Natural killer cell (primary cell): ENCODE data around the gene CYP27B1. TPM values are rescaled to one million over a fixed set of nuclear protein-coding genes. Genes with fewer than 3 reads are reported as not detected.
A peak's percentile ranks its signal among the peaks of the same experiment; 100 is the strongest.

Experiments
- ATAC-seq, 3 donors: fragments of 150-1000 bp in 2 of 3; fragments of 200-7000 bp in 1 of 3; cut with Tn5 transposase; 1 replicate in 1 of 3; 2 replicates in 2 of 3; pipeline ENCODE4 v1.10.0; 2021; ENCODE audit warnings: mild to moderate bottlenecking in 2 of 3, moderate library complexity in 2 of 3
- DNase-seq, 2 donors: peaks; one replicate each; pipeline versions ENCODE4 v3.0.0 to v3.0.0-alpha.2; 2013 to 2021; ENCODE audit warnings: mixed read lengths in 1 of 2
- H3K27ac ChIP-seq: one replicate; pipeline ENCODE4 v1.5.1; 2013; ENCODE audit warnings: mild to moderate bottlenecking, low read length
- H3K27me3 ChIP-seq: one replicate; pipeline ENCODE4 v1.6.1; 2013; ENCODE audit warnings: low read length; ENCODE audit not compliant: control insufficient read depth, insufficient read depth
- H3K36me3 ChIP-seq: one replicate; pipeline ENCODE4 v1.6.1; 2013; ENCODE audit warnings: low read length; ENCODE audit not compliant: control insufficient read depth, insufficient read depth
- H3K4me1 ChIP-seq: one replicate; pipeline ENCODE4 v1.6.1; 2013; ENCODE audit warnings: low read length; ENCODE audit not compliant: control insufficient read depth, insufficient read depth
- H3K4me3 ChIP-seq: one replicate; pipeline ENCODE4 v1.5.1; 2013; ENCODE audit warnings: low read length
- H3K9me3 ChIP-seq: one replicate; pipeline ENCODE4 v1.6.1; 2013; ENCODE audit warnings: low read length; ENCODE audit not compliant: control insufficient read depth, insufficient read depth
- H3K27ac Mint-ChIP-seq, 2 donors: one replicate each; pipeline ENCODE4 v1.8.0; 2022; ENCODE audit warnings: mild to moderate bottlenecking in 2 of 2, mixed read lengths in 2 of 2, moderate library complexity in 1 of 2
- H3K27me3 Mint-ChIP-seq, 2 donors: one replicate each; pipeline ENCODE4 v1.8.0; 2022; ENCODE audit warnings: low read depth in 2 of 2, mixed read lengths in 2 of 2
- H3K36me3 Mint-ChIP-seq: one replicate; pipeline ENCODE4 v1.8.0; 2022; ENCODE audit warnings: mixed read lengths
- H3K4me1 Mint-ChIP-seq, 2 donors: one replicate each; pipeline ENCODE4 v1.8.0; 2022; ENCODE audit warnings: mixed read lengths in 2 of 2
- H3K4me3 Mint-ChIP-seq: one replicate; pipeline ENCODE4 v1.8.0; 2022; ENCODE audit warnings: mild to moderate bottlenecking, moderate library complexity, mixed read lengths
- H3K9me3 Mint-ChIP-seq, 2 donors: one replicate each; pipeline ENCODE4 v1.8.0; 2022; ENCODE audit warnings: mixed read lengths in 2 of 2
- WGBS: methylation state at CpG from one replicate; pipeline ENCODE4 v1.1.7; 2013; ENCODE audit warnings: missing lambda C conversion rate; ENCODE audit not compliant: insufficient coverage; 5-methylcytosine and 5-hydroxymethylcytosine counted together
- intact Hi-C: fragments of 100-400 bp; cut with micrococcal nuclease; formaldehyde crosslinking; loops from one replicate; pipeline ENCODE4 v1.14.2; 2022
- total RNA-seq, 4 donors: library from RNA; stranded (reverse); fragments of 120-200 nt in 1 of 4; gene quantifications; one replicate each; pipeline versions ENCODE4 v1.2.3 to v1.2.4, GENCODE V29; 2013 to 2022
- TF ChIP-seq, protein P1 (sequence below): fragments of 200-600 bp; IDR thresholded peaks from one replicate; pipeline ENCODE4 v1.8.0; 2022; ENCODE audit warnings: antibody characterized with exemption

The CYP27B1 gene
- total RNA-seq, 3 donors from 2014 or later (not counting 1 experiment from before 2014, with no cell fraction given): 1.1 to 1.7 (median 1.6) TPM

DNA sequence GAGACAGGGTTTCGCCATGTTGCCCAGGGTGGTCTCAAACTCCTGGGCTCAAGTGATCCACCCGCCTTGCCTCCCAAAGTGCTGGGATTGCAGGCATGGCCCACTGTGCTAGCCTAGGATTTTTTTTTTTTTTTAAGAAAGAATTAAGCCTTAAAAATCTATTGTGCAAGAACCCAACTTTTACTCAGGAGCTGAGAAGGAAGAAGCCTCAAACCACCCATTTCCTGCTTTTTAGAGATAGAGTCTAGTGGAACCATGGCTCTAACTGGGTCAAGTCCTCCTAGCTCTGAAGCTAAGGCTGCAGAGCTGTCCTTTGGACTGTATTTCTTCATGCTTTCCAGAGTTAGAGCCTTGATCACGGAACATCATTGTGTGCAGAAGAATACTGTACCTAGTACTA is 14.4 kb upstream of the CYP27B1 start:
- intact Hi-C loops: loop anchor here (5.0 kb wide), 1 partner anchor 66 kb away; the partner anchor contains the start of gene CTDSP2
- Histone ChIP-seq H3K27me3 (no peaks in the 10 kb centered on the region), H3K4me3 (no peak overlapping the region), H3K4me1 (peaks cover 36% of the 10 kb centered on the region), H3K9me3 (no peaks in the 10 kb centered on the region), H3K27ac (peak overlapping the region; percentile 8), H3K36me3 (peaks cover 10% of the 10 kb centered on the region)
- ATAC-seq (no peak), DNase-seq (peak in 1 of 2 donors; percentile 59)
- Mint-ChIP-seq H3K36me3 (peaks cover 5% of the 10 kb centered on the region), H3K9me3 (no peaks in the 10 kb centered on the region), H3K4me1 (peaks cover 30 to 32% of the 10 kb centered on the region in 2 donors), H3K4me3 (no peak overlapping the region), H3K27ac (peak overlapping the region; percentile 90 to 97), H3K27me3 (no peaks in the 10 kb centered on the region)
- TF ChIP-seq, protein P1, sequence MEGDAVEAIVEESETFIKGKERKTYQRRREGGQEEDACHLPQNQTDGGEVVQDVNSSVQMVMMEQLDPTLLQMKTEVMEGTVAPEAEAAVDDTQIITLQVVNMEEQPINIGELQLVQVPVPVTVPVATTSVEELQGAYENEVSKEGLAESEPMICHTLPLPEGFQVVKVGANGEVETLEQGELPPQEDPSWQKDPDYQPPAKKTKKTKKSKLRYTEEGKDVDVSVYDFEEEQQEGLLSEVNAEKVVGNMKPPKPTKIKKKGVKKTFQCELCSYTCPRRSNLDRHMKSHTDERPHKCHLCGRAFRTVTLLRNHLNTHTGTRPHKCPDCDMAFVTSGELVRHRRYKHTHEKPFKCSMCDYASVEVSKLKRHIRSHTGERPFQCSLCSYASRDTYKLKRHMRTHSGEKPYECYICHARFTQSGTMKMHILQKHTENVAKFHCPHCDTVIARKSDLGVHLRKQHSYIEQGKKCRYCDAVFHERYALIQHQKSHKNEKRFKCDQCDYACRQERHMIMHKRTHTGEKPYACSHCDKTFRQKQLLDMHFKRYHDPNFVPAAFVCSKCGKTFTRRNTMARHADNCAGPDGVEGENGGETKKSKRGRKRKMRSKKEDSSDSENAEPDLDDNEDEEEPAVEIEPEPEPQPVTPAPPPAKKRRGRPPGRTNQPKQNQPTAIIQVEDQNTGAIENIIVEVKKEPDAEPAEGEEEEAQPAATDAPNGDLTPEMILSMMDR: no peak
- 88% methylated on average over 3 of the region's 3 CpGs for WGBS

DNA sequence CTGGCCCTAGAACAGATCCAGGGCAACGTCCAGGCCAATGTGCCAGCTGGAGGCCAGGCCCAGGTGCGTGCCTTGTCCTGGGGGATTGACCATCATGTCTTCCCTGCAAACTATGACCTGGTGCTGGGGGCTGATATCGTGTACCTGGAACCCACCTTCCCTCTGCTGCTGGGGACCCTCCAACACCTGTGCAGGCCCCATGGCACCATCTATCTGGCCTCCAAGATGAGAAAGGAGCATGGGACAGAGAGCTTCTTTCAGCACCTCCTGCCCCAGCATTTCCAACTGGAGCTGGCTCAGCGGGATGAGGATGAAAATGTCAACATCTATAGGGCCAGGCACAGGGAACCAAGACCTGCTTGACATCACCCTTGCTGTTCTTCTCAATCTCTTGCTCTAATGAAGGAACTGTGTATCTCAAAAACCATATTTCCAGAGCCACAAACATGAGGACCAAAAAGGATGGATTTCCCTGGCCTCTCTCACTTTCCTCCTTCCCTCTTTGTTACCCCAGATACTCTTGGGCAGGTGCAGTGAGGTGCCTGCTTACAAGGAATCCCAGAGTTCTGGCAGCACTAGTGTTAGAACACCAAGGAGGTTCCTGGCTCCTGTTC is 13.5 kb upstream of the CYP27B1 start:
- H3K27ac Mint-ChIP-seq: no peak overlapping the region
- 86% methylated on average over 4 of the region's 4 CpGs for whole genome bisulfite sequencing
- no peak overlapping the region for H3K4me3 Mint-ChIP-seq

DNA sequence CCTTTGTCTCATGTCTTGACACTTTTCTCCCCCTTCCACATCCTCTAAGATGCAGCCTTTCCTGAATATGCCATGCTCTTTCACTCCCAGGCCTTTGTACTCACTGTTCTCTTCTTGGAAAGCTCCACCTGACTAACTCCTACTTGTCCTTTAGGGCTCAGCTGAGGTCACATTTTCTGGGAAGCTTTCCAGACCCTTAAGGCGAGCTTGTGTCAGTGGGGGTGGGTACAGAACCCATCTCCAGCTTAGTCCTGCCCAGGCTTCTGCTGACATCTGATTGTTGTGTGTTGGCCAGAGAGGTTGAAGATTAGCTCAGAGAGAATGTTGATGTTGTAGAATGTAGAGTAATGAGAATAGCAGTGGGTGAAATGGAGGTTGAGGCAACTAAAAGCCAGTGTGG is 12.9 kb upstream of the CYP27B1 start:
- no peak overlapping the region for H3K27ac Mint-ChIP-seq
- intact Hi-C loops: loop anchor here (5.0 kb wide), 1 partner anchor 68 kb away; the partner anchor contains the start of gene CTDSP2
- peaks cover 36% of the 10 kb centered on the region for H3K4me1 ChIP-seq
- WGBS: 89% methylated on average over 1 of the region's 1 CpG
- no peaks in the 10 kb centered on the region for H3K9me3 Mint-ChIP-seq
- H3K4me3 Mint-ChIP-seq: no peak overlapping the region
- ATAC-seq (no peak), DNase-seq (no peak)
- H3K9me3 ChIP-seq: no peaks in the 10 kb centered on the region
- H3K27me3 ChIP-seq: no peaks in the 10 kb centered on the region
- H3K27ac ChIP-seq: no peak overlapping the region
- H3K36me3 ChIP-seq: no peaks in the 10 kb centered on the region
- H3K36me3 Mint-ChIP-seq: no peaks in the 10 kb centered on the region
- no peaks in the 10 kb centered on the region for H3K27me3 Mint-ChIP-seq
- H3K4me3 ChIP-seq: no peak overlapping the region
- peaks cover 26 to 27% of the 10 kb centered on the region in 2 donors for H3K4me1 Mint-ChIP-seq
- TF ChIP-seq, protein P1: no peak

More for the DNA sequence above, 13.5 kb upstream of the CYP27B1 start:
- TF ChIP-seq, protein P1: no peak
- Histone ChIP-seq H3K36me3 (peaks cover 2% of the 10 kb centered on the region), H3K4me3 (no peak overlapping the region), H3K27ac (no peak overlapping the region), H3K27me3 (no peaks in the 10 kb centered on the region), H3K4me1 (peaks cover 36% of the 10 kb centered on the region), H3K9me3 (no peaks in the 10 kb centered on the region)
- Mint-ChIP-seq H3K36me3 (no peaks in the 10 kb centered on the region), H3K4me1 (peaks cover 26 to 27% of the 10 kb centered on the region in 2 donors), H3K9me3 (no peaks in the 10 kb centered on the region), H3K27me3 (no peaks in the 10 kb centered on the region)
- ATAC-seq: no peak
- no peak for DNase-seq
- intact Hi-C loops: loop anchor here (5.0 kb wide), 1 partner anchor 67 kb away; the partner anchor contains the start of gene CTDSP2
